NCI-H748 treated with DMSO at 0.1 percent for 48 hours (cell line): ENCODE measurements around the gene TCEANC2.

Source experiments
- DNase-seq: peaks from one replicate; lab custom pipeline; 2025; lab: John Stamatoyannopoulos, UW

Gene TCEANC2

GRCh38 chr1:54114955-54115354 lies 61.5 kb downstream of the TCEANC2 start:
- no peak for DNase-seq

DNA sequence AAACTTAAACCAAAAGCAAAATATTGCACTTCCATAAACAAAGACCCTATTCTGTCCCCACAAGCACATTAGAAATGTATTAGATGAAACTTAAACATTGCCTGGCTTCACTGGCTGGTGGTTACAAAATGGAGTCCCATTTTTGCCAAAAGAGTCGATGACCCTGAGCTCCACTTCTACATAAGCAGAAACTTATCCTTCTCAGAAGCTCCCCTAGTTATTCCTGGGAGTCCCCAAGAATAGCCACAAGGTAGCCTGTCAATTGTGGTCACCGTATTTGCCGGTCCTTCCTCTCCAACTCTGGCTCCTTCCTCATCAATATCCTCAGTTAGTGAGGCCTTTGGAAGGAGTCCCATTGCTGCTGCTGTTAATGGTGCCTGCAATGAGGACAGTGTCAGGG lies 62.1 kb downstream of the TCEANC2 start:
- DNase-seq: no peak

DNA sequence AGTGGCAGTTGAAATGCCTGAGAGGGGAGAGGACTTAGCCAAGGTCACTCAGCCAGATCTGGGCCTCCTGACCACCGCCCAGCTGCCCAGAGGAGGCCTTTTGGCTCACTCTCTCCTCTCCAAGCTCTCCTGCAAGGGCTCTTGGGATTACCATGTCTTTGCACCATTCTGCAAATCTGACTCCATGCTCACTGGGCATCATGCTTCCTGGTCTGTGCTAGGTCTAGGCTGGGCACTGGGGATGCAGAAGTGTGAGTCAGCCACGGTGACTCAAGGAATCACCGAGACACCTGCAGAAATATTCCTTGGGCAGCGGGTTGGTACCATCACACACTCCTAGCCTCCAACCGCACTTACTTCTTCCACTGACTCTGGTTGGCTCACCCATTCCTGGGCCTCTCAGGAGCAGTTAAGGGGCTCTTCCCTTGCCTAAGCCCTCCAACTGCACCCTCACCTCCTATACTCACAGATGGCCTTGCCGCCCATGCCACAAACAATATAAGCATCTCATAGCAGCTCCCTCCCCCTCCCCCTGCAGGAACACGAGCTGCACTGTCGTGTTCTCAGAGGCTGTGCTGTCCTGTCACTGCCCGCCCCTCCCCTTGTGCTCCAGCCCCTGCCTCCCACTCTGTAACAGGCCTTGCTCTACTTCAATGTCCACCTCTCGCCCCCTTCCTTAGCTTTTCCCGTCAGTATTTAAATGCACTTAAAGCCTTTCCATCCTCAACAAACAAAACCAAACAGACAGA lies 64.6 kb downstream of the TCEANC2 start:
- DNase-seq: no peak

DNA sequence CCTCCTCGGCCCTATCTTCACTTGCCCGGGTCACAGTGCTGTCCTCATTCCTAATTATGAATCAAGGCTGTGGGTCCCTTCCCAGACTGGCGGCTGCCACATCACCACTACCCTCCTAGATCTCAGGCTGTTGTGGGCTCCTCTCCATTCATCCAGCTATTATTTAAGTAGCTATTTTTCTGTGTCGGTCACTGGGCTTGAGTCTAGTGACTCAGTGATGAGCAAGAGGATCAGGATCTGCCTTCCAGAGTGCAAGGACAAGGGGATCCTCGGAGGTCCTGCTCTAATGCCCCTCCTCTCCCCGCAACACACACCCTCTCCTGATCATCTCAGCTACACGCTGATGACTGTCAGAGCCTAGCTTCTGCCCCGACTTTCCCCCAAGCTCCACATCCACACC lies 65.3 kb downstream of the TCEANC2 start:
- no peak for DNase-seq

GRCh38 chr1:54120018-54120697 lies 66.8 kb downstream of the TCEANC2 start:
- no peak for DNase-seq

- DNase-seq: no peak
Measured at GRCh38 chr1:54120698-54121481, 67.5 kb downstream of the TCEANC2 start.

GRCh38 chr1:54121482-54122134 lies 68.2 kb downstream of the TCEANC2 start:
- DNase-seq: peak; percentile 39

- DNase-seq: no peak
Measured at GRCh38 chr1:54122135-54122751, 68.8 kb downstream of the TCEANC2 start.

DNA sequence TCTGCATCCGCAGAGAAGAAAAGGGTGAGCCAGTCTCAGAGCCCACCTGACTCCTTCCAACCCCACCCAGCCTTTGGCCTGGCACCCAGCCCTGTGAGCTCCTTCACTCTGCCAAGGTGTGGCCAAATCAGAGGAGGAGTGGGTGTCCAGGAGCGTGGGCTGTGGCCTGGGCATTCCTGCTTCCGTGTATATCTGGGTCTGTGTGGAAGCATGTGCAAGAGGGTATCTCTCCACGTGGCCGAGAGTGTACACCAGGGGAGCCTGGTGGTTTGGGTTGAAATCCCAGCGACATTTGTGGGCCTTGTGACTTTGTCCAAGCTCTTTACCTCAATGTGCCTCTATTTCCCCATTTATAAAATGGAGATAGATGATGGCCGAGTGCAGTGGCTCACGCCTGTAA lies 69.6 kb downstream of the TCEANC2 start:
- DNase-seq: no peak

DNA sequence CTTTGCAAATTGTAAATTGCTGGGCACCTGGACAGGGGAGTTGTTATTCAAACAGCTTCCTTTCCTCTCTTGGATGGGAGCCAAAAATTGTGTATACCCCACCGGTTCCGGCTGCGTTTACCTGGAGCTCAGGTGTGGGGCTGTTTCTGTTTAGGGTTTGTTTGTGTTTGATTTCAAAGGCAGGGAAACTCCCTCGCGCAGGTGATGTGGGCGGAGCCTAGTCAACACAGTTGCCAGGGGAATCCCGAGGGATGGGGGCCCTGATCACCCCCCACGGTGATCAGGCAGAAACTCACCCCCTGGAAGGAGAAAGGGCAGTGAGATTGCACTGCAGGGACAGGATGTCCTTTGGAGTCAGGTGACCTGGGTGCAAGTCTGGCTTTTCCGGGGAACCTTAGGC lies 71.1 kb downstream of the TCEANC2 start:
- DNase-seq: peak; percentile 96

GRCh38 chr1:54124906-54125305 lies 71.5 kb downstream of the TCEANC2 start:
- no peak for DNase-seq

- DNase-seq: no peak
Measured at GRCh38 chr1:54125386-54126070, 72.1 kb downstream of the TCEANC2 start.

GRCh38 chr1:54126271-54126815 lies 72.9 kb downstream of the TCEANC2 start:
- DNase-seq: no peak

DNA sequence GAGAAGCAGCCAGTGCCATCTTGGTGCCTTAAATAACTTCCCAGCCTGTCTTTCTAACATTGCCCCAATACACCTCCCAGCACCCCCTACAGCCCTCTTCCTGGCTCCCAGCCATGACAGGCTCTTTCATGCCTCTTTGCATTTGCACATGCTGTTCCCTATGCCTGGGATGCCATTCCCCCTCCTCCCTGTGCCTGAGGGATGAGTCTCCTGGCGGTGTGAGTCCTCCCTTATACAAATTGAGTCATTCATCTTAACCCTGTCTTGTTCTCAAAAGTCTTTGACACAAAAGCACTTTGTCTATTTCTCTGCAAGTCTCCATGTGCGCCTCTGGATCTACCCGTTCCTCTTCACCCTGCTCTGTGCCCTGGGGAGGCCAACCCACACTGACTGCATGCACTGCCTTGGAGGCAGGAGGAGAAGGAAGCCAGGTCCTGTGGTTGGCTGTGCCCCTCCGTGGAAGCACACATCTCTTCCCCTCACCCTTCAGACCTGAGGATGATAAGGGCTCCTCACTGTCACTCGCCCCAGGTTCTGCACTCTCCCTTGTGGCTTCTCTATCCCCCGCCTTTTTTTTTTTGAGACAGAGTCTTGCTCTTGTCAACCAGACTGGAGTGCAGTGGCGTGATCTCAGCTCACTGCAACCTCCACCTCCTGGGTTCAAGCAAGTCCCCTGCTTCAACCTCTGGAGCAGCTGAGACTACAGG lies 74.3 kb downstream of the TCEANC2 start:
- no peak for DNase-seq

DNA sequence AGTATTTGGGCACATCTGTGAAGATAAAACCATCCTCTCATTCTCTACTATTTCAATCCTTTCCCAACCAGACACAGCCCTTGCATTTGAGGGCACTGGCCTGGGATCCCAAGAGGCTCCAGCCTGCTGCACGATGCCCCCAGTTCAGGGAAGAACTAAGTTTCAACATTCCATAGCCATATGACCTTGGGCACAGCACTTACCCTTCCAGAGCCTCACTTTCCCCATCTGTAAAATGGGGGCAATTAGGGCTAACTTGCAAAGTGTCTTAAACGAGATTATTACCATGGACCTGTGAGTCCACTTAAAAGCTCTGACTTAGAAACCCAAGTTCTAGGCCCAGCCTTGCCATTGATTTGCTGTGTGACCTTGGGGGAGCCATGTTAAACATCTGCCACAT lies 76.5 kb downstream of the TCEANC2 start:
- no peak for DNase-seq

DNA sequence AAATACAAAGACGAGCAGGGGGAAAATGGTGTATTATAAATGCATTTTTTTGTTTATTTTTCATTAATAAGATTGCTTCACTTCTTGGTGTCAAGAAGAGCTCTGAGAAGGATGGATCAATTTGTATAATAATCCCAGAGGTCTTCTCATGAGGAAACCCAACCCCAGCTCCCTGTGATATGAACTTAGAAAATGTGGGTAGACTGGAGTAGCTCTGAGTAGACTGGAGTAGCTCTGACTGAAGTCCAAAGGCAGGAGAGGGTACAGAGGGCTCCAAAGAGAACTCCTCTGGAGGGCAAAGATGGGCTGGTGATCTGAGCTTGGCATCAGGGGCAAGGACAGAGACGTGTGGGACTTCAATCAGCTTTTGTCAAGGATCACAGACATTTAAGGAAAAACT lies 78.0 kb downstream of the TCEANC2 start:
- no peak for DNase-seq

DNA sequence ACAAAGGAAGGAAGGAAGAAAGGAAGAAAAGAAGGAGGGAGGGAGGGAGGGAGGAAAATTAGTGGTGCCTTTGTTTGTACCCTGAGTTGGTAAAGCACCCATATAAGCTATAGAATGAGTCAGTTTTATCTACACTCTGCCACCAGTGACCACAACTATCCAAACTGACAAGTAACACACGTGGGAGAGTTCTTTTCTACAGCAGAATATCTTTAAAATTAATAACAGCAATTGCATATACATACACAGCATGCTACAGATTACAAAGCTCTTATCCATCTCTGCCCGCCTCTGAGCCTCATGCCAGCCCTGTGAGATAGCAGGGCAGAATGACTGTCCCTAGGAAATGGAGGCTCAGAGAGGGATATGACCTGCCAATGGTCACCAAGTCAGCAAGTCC lies 79.1 kb downstream of the TCEANC2 start:
- no peak for DNase-seq

DNA sequence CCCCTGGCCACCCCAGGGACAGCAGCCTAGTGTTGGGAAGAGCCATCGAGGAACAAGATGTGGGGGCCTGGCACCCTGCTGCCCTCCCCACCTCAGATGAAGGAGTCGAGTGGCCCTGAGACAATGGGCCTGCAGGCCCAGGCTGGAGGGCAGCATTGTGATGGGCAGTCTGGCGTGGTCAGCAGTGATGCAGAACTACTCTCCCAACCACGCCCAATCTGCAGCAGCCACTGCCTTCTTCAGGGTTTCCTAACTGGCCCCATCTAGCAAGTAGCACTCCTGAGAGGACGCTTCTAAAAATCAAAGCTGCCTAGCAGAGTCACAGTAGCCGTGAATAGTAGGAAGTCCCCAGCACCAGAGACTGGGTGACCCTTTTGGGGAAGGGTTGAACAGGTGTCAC lies 80.9 kb downstream of the TCEANC2 start:
- DNase-seq: no peak

GRCh38 chr1:54135436-54136120 lies 82.2 kb downstream of the TCEANC2 start:
- no peak for DNase-seq
